Non-pigmented ciliary epithelial cell (primary cell): ENCODE data around the gene TRAF5.
"Not testable (repeated sequence)": the region's sequence is repeated elsewhere in the genome, so short reads cannot be mapped to it uniquely, and the experiment has no call there.

Experiments
- DNase-seq: peaks from one replicate; pipeline ENCODE4 v3.0.0-alpha.2; 2010; ENCODE audit warnings: low read depth

The TRAF5 gene

GRCh38 chr1:211378844-211379243 lies 52.2 kb downstream of the TRAF5 start:
- no peak for DNase-seq

- DNase-seq, result no peak
Observed at GRCh38 chr1:211379446-211379845, 52.8 kb downstream of the TRAF5 start.

GRCh38 chr1:211381481-211382181 lies 55.0 kb downstream of the TRAF5 start:
- DNase-seq, result no peak

- no peak for DNase-seq
Observed at GRCh38 chr1:211382182-211382713, 55.6 kb downstream of the TRAF5 start.

- DNase-seq, result peak; percentile 60
Observed at GRCh38 chr1:211382714-211383480, 56.3 kb downstream of the TRAF5 start.

- no peak for DNase-seq
Observed at GRCh38 chr1:211384524-211384923, 57.9 kb downstream of the TRAF5 start.

- DNase-seq, result no peak
Observed at GRCh38 chr1:211386921-211387320, 60.3 kb downstream of the TRAF5 start.

GRCh38 chr1:211390829-211391228 lies 64.2 kb downstream of the TRAF5 start:
- not testable (repeated sequence) for DNase-seq

- DNase-seq, result no peak
Observed at GRCh38 chr1:211393203-211393602, 66.6 kb downstream of the TRAF5 start.

- DNase-seq, result not testable (repeated sequence)
Observed at GRCh38 chr1:211398266-211398930, 71.8 kb downstream of the TRAF5 start.

GRCh38 chr1:211399851-211400393 lies 73.3 kb downstream of the TRAF5 start:
- not testable (repeated sequence) for DNase-seq

- DNase-seq, result not testable (repeated sequence)
Observed at GRCh38 chr1:211401751-211402150, 75.1 kb downstream of the TRAF5 start.

- not testable (repeated sequence) for DNase-seq
Observed at GRCh38 chr1:211406086-211406485, 79.5 kb downstream of the TRAF5 start.

- not testable (repeated sequence) for DNase-seq
Observed at GRCh38 chr1:211407749-211408148, 81.1 kb downstream of the TRAF5 start.

GRCh38 chr1:211411639-211412038 lies 85.0 kb downstream of the TRAF5 start:
- no peak for DNase-seq

- no peak for DNase-seq
Observed at GRCh38 chr1:211415700-211416099, 89.1 kb downstream of the TRAF5 start.

GRCh38 chr1:211416246-211416627 lies 89.6 kb downstream of the TRAF5 start:
- not testable (repeated sequence) for DNase-seq

GRCh38 chr1:211416628-211417323 lies 90.1 kb downstream of the TRAF5 start:
- not testable (repeated sequence) for DNase-seq

GRCh38 chr1:211420389-211420788 lies 93.8 kb downstream of the TRAF5 start:
- no peak for DNase-seq

GRCh38 chr1:211420845-211421454 lies 94.3 kb downstream of the TRAF5 start:
- no peak for DNase-seq

GRCh38 chr1:211424018-211424417 lies 97.4 kb downstream of the TRAF5 start:
- DNase-seq, result no peak
